PFSK-1 (cell line): ENCODE measurements around the gene APP.
A peak's percentile ranks its signal among the peaks of the same experiment; 100 is the strongest.

Source experiments
- FOXP2 ChIP-seq: optimal IDR thresholded peaks from 2 replicates; pipeline ENCODE3; 2011; ENCODE audit warnings: borderline replicate concordance, control low read depth, inconsistent platforms; ENCODE audit not compliant: insufficient read depth; ENCODE audit errors: extremely low read length, extremely low read depth
- POLR2AphosphoS5 ChIP-seq: IDR thresholded peaks from 2 replicates; pipeline ENCODE4 v1.6.1; 2012; ENCODE audit warnings: low read depth, mild to moderate bottlenecking, control low read depth, low read length, moderate library complexity
- REST ChIP-seq, 2 experiments: IDR thresholded peaks; 2 replicates each; pipeline versions ENCODE4 v1.6.1 to v1.8.0; 2011 to 2012; ENCODE audit warnings: low read depth in 2 of 2, low read length in 2 of 2, control low read depth in 1 of 2, inconsistent platforms in 1 of 2, mild to moderate bottlenecking in 1 of 2, moderate library complexity in 1 of 2; ENCODE audit not compliant: insufficient read depth in 1 of 2
- SIN3A ChIP-seq: IDR thresholded peaks from 2 replicates; pipeline ENCODE4 v1.6.1; 2012; ENCODE audit warnings: mild to moderate bottlenecking, low read length, moderate library complexity, borderline replicate concordance; ENCODE audit not compliant: insufficient read depth
- TAF1 ChIP-seq: IDR thresholded peaks from 2 replicates; pipeline ENCODE4 v1.6.1; 2012; ENCODE audit warnings: low read length, control low read depth, borderline replicate concordance; ENCODE audit not compliant: insufficient read depth

APP gene

GRCh38 chr21:26072666-26073615 is 97.6 kb downstream of the APP start:
- no peak for TF ChIP-seq TAF1
- no peak for TF ChIP-seq FOXP2
- TF ChIP-seq REST (IDR thresholded peaks at IDR 0.05; ENCODE audit: insufficient read depth in 1 of 2, low read depth in 2 of 2, low read length in 2 of 2): no peak
- TF ChIP-seq SIN3A: no peak
- no peak for TF ChIP-seq POLR2AphosphoS5

- TF ChIP-seq REST (IDR thresholded peaks at IDR 0.05; ENCODE audit: insufficient read depth in 1 of 2, low read depth in 2 of 2, low read length in 2 of 2) (no peak), POLR2AphosphoS5 (0 out of 2 replicates have a peak, but pooled peaks have one; percentile 37)
Observed at GRCh38 chr21:26070822-26071425, 99.6 kb downstream of the APP start.

GRCh38 chr21:26070121-26070520 is 100.4 kb downstream of the APP start:
- TF ChIP-seq SIN3A (no peak), POLR2AphosphoS5 (no peak), FOXP2 (no peak), REST (IDR thresholded peaks at IDR 0.05; ENCODE audit: insufficient read depth in 1 of 2, low read depth in 2 of 2, low read length in 2 of 2) (no peak), TAF1 (no peak)

GRCh38 chr21:26068776-26069175 is 101.8 kb downstream of the APP start:
- TF ChIP-seq TAF1 (no peak), FOXP2 (no peak), SIN3A (no peak), REST (IDR thresholded peaks at IDR 0.05; ENCODE audit: insufficient read depth in 1 of 2, low read depth in 2 of 2, low read length in 2 of 2) (no peak), POLR2AphosphoS5 (no peak)
